Effector memory CD8-positive, alpha-beta T cell (primary cell): ENCODE data around the gene PAEP.
"Not testable (repeated sequence)": the region's sequence is repeated elsewhere in the genome, so short reads cannot be mapped to it uniquely, and the experiment has no call there.

ENCODE experiments used
- ATAC-seq: fragments of 150-1000 bp; cut with Tn5 transposase; replicated peaks from 2 replicates; pipeline ENCODE4 v1.10.0; 2021; ENCODE audit warnings: mild to moderate bottlenecking, moderate library complexity
- DNase-seq, 3 experiments: peaks; one replicate each; pipeline ENCODE4 v3.0.0; 2021
- H3K27ac Mint-ChIP-seq, 2 donors: one replicate each; pipeline ENCODE4 v1.8.0; 2022; ENCODE audit warnings: mild to moderate bottlenecking in 2 of 2, mixed read lengths in 2 of 2, moderate library complexity in 2 of 2
- H3K27me3 Mint-ChIP-seq, 2 donors: one replicate each; pipeline ENCODE4 v1.8.0; 2022; ENCODE audit warnings: mixed read lengths in 2 of 2
- H3K36me3 Mint-ChIP-seq: one replicate; pipeline ENCODE4 v1.8.0; 2022; ENCODE audit warnings: mild to moderate bottlenecking, moderate library complexity, mixed read lengths; ENCODE audit not compliant: insufficient read depth
- H3K4me1 Mint-ChIP-seq, 2 donors: one replicate each; pipeline ENCODE4 v1.8.0; 2022; ENCODE audit warnings: low read depth in 2 of 2, mixed read lengths in 2 of 2
- H3K4me3 Mint-ChIP-seq, 2 donors: one replicate each; pipeline ENCODE4 v1.8.0; 2022; ENCODE audit warnings: mild to moderate bottlenecking in 2 of 2, mixed read lengths in 2 of 2, moderate library complexity in 2 of 2
- H3K9me3 Mint-ChIP-seq, 2 donors: one replicate each; pipeline ENCODE4 v1.8.0; 2022; ENCODE audit warnings: mixed read lengths in 2 of 2
- total RNA-seq, 9 experiments: gene quantifications; one replicate each; lab custom pipeline; 2026; lab: John Stamatoyannopoulos, UW

PAEP gene
- total RNA-seq = 0 reads per million in 9 experiments

DNA sequence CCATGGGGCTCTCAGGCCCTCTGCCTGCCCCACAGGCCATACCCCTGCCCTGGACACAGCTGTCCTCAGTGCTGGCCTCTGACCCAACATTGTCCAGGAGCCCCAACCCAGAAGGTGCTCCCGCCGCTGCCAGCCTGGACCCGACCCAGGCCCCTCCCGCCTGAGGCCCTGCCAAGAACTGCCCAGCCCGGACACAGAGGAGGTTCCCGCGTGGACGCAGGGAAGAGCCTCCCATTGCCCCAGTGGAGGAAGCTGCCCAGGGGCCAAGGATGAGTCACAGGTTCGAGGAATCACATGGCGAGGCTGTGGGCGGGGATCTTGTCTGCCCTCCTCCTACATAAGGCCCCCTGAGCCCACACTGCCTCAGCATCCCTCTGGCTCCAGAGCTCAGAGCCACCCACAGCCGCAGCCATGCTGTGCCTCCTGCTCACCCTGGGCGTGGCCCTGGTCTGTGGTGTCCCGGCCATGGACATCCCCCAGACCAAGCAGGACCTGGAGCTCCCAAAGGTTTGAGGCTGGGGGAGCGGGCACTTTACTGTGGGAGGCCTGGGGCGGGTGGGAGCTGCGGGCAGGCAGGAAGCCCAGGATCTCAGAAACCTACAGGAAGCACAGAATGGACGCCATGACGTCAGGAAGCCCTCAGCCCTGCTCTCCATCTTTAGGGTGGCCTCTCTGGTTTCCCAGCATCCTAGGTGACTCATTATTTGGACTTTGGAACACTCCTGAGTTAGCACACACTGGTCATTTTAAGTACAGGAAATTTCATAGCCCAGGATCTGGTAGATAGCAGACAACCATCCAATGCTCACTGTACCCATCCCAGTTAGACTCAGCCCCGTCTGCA, at the start of gene PAEP:
TSS of gene PAEP (plus strand) at position 366 of the 844 bp plus-strand sequence.
- H3K36me3 Mint-ChIP-seq = peaks cover 4% of the 10 kb centered on the region
- H3K4me1 Mint-ChIP-seq = no peaks in the 10 kb centered on the region
- no peak for ATAC-seq
- H3K27ac Mint-ChIP-seq = no peak within 1 kb of the TSS
- H3K4me3 Mint-ChIP-seq = no peak within 1 kb of the TSS
- peaks cover 52 to 70% of the 10 kb centered on the region in 2 donors for H3K27me3 Mint-ChIP-seq
- no peaks in the 10 kb centered on the region for H3K9me3 Mint-ChIP-seq
- no peak for DNase-seq

DNA sequence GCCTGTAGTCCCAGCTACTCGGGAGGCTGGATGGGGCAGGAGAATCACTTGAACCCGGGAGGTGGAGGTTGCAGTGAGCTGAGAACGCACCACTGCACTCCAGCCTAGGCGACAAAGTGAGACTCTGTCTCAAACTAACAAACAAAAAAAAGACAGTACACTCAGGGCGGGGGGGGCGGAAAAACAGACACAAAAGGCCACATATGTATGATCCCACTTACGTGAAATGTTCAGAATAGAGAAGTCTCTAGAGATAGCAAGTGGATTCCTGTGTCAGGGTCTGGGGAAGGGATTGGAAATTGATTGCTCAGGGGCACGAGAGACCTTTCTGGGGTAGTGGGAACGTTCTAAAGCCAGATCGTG, 49.3 kb upstream of the PAEP start:
- no peak for DNase-seq
- no peak for ATAC-seq
- Mint-ChIP-seq H3K4me1 (no peaks in the 10 kb centered on the region), H3K36me3 (no peaks in the 10 kb centered on the region), H3K27me3 (peaks cover 1% of the 10 kb centered on the region in 2 donors), H3K27ac (no peak overlapping the region), H3K4me3 (no peak overlapping the region), H3K9me3 (peaks cover 0 to 18% of the 10 kb centered on the region in 2 donors)

DNA sequence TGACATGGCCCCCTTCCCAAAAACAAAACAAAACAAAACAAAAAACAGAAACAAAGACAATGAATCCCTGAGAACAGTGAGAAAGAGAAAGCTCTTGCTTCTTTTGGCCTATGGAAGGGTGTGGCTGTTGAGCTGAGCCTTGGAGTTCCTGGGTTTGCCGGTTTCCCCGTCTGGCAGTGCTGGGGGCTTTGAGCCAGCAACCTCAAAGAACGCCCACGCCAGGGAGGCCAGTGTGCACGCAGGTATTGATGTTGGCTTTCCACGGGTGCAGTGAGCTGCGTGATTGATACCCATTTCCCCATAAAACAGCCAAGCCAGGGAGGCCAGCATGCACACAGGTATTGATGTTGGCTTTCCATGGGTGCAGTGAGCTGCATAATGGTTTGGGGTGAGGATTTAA, 48.7 kb upstream of the PAEP start:
- peaks cover 0 to 17% of the 10 kb centered on the region in 2 donors for H3K9me3 Mint-ChIP-seq

DNA sequence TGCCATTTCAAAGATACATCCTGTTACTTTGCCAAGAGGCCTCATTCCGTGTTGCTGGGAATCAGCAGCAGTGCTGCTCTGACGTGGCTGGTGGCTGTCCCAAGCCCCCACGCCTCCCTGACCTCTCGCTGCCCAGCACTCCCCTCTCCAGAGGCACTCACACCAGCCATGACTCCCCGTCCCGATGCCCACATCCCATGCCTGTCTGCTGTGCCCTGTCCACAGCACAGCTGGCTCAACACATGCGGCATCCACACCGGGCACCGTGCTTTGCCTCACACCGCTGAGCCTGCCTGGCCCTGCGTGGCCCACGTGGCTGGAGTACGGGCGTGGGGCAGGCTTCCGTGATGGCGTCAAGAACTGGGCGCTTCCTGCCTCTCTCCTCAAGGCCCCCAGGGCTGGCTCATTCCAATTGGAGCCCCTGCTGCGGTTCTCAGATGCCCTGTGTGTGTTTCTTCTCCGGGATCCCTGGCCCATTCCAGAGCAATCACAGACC, 48.2 kb upstream of the PAEP start:
- Mint-ChIP-seq H3K4me3 (no peak overlapping the region), H3K36me3 (no peaks in the 10 kb centered on the region), H3K9me3 (peaks cover 0 to 12% of the 10 kb centered on the region in 2 donors), H3K27me3 (peaks cover 8 to 13% of the 10 kb centered on the region in 2 donors), H3K27ac (no peak overlapping the region), H3K4me1 (no peaks in the 10 kb centered on the region)
- DNase-seq = no peak
- no peak for ATAC-seq

More for the DNA sequence above, 48.7 kb upstream of the PAEP start:
- Mint-ChIP-seq H3K36me3 (no peaks in the 10 kb centered on the region), H3K27ac (no peak overlapping the region), H3K4me3 (no peak overlapping the region), H3K27me3 (peaks cover 7 to 8% of the 10 kb centered on the region in 2 donors), H3K4me1 (no peaks in the 10 kb centered on the region)
- DNase-seq (no peak), ATAC-seq (no peak)

DNA sequence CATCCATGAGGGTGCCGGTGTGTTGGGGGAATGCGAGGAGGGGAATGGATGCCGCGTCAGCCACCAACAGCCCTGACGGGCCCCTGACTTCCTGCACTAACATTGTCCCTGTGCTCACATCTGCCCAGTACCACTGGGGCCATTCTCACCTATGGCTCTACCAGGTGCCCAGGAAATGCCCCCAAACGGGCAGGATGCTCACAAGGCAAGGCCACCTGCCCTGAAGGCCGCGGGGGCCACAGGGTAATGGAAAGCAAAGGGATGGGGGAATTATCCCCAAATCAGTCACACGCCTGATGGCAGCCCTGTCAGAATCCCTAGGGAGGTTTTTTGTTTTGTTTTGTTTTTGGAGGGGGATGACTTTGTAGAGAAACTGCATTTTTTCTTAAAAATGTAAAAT, 47.6 kb upstream of the PAEP start:
- not testable (repeated sequence) for ATAC-seq, H3K9me3 Mint-ChIP-seq, H3K27ac Mint-ChIP-seq, H3K4me1 Mint-ChIP-seq, H3K36me3 Mint-ChIP-seq, DNase-seq, H3K4me3 Mint-ChIP-seq
- H3K27me3 Mint-ChIP-seq = peaks cover 11 to 18% of the 10 kb centered on the region in 2 donors

DNA sequence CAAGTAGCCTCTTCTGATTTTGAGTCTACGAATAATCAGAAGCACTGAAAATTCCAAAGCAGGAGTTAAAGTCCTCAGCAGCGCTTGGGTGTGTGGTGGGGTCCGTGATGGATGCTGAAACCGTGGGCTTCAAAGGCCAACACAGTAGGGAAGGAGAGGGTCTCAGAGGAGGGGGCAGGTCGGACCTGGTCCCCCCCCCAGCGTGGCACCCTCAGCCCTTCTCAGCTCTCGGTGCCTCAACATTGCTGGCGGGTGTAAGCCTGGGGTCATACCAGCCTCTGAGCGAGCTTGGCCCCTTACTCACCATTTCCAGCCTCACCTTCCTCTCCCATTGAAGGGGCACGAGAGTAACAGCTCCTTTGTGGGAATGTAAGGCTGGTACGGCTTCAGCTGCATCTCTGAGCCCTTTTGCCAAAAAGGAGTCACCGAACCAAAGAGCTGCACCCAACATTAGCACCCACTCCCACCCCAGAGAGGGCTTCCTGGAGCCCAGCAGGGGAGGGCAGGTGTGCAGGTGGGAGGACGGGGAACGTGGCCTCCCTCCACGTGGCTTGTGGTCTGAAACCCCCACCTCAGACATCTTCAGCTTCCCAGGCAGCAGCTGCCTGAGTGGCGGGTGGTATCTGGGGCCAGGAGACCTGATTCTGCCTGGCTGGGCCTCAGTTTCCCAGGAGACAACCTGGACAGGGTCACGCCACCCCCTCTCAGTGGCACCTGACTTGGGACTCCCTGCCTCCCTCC, 47.0 kb upstream of the PAEP start:
- peaks cover 11 to 24% of the 10 kb centered on the region in 2 donors for H3K27me3 Mint-ChIP-seq
- no peaks in the 10 kb centered on the region for H3K36me3 Mint-ChIP-seq
- no peaks in the 10 kb centered on the region for H3K4me1 Mint-ChIP-seq
- no peak overlapping the region for H3K27ac Mint-ChIP-seq
- H3K4me3 Mint-ChIP-seq = no peak overlapping the region
- DNase-seq = no peak
- H3K9me3 Mint-ChIP-seq = peaks cover 0 to under 1% of the 10 kb centered on the region in 2 donors
- no peak for ATAC-seq

DNA sequence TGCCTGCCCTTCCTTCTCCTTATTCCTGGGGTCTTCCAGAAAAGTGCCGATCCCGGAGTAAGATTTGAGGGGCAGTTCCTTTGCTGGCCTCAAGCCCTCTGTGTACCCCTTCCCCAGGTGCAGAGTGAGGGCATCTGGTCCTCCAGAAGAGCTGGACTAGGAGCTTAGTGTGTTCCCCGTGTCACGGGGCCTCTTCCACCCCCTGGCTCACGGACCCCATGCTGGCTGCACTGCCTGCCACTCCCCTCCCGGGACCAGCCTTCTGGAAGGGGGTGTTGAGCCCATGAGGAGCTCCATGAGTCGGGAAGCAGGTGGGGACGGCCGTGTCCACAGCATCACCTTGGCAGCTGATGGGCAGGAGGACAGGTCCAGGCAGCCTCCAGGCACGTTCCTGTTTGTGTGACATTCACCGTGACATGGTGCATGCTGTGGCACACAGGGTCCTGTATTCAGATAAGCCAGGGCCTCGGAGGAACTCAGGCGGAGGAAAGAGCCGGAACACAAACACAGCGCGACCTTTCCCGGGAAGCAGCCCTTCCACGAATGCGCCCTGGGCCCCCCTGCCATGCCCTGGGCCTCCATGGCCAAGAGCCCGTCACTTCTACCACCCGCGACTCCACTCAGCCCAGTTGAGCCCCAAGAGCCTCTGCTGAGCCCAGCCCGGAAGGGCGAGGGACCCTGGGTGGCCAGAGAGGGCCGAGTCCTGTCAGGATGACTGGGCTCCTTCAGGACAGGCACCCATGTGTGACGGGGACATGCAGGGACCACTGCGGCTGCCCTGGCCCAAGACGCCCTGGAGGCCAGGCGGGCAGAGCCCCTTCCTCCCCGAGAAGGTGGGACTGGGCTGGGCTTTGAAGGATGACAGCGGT, 46.2 kb upstream of the PAEP start:
- Mint-ChIP-seq H3K27me3 (peaks cover 11 to 27% of the 10 kb centered on the region in 2 donors), H3K4me1 (no peaks in the 10 kb centered on the region), H3K36me3 (no peaks in the 10 kb centered on the region), H3K4me3 (no peak overlapping the region), H3K27ac (no peak overlapping the region), H3K9me3 (no peaks in the 10 kb centered on the region)
- ATAC-seq (no peak), DNase-seq (no peak)

DNA sequence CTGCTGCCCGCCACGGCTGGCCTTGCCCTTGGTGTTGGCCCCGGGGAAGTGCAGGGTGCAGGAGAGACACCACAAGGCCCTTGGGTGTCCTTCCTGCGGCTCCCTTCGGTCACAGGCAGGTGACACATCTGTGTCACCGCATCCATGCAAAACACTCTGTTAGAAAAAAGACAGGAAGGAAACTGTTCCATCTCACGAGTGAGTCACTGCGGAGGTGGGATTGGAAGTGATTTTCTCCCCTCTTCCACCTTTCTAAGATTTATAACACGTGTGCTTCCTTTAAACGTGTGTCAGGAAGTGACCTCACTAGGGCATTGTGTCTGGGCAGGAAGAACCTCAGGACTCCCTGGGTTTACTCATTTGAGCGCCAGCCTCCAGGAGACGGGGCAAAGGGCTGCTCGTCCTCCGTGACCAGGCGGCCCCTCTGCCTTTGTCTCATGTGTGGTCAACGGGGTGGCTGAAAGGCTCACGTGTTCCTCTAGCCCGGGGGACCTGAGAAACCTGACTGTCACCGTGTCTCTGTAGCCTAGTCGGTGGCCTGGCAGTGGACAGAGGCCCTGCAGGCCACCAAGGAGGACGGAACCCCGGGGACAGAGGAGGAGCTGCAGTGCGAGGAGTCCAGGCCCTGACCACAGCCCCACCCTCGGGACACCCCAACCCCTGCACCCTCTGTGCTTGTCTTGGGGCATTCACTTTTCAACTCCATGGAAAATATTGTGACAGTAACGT, 45.3 kb upstream of the PAEP start:
- Mint-ChIP-seq H3K27ac (no peak overlapping the region), H3K27me3 (peaks cover 11 to 37% of the 10 kb centered on the region in 2 donors), H3K4me1 (no peaks in the 10 kb centered on the region), H3K9me3 (no peaks in the 10 kb centered on the region), H3K36me3 (no peaks in the 10 kb centered on the region), H3K4me3 (no peak overlapping the region)
- DNase-seq (no peak), ATAC-seq (no peak)

DNA sequence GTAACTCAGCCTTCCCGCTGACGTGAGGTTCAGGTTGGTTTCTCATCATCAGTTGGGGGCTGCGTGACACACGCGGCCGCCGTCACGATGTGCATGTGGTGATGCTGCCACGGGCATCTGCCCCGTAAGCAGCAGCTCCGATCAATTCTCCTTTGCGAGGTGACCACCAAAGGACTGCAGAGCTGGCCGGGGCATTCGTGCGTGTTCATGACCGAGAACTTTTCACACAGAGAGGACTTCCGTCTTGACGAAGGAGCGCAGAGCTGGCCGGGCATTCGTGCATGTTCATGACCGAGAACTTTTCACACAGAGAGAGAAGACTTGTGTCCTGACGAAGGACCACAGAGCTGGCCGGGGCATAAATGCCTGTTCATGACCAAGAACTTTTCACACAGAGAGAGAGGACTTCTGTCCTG, 44.1 kb upstream of the PAEP start:
- DNase-seq = no peak
- no peak for ATAC-seq
- no peaks in the 10 kb centered on the region for H3K4me1 Mint-ChIP-seq
- no peaks in the 10 kb centered on the region for H3K36me3 Mint-ChIP-seq
- no peak overlapping the region for H3K4me3 Mint-ChIP-seq
- H3K9me3 Mint-ChIP-seq = no peaks in the 10 kb centered on the region
- H3K27ac Mint-ChIP-seq = no peak overlapping the region
- peaks cover 11 to 39% of the 10 kb centered on the region in 2 donors for H3K27me3 Mint-ChIP-seq

DNA sequence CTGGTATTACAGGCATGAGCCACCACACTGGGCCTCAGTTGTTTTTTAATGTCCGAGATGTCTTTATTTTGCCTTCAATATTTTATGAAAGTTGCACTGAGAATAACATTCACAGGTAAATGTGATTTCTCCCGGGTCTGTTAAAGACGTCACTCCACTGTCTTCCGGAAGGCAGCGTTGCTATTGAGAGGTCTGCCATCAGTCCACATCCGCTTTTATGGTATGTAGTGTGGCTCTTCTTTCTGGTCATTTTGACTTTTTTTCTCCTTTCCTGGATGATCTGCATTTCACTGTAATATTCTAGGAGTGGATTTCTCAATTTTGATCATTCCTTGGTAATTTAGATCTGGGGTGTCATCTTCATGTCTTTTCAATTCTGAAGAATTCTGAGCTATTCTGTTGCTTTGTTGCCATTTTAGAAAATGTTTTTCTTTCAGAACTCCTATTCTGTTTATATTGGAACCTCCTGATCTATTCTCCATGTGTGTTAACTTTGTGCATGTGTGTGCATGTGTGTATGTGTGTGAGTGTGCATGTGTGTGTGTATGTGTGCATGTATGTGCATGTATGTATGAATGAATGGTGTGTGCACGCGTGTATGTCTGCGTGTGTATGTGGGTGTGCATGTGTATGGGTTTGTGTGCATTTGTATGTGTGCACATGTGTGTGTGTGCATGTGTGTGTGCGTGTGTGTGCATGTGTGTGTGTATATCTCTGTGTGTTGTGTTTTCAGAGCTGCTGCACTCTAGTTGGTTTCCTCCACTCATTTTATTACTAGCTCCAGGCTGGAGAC, 42.2 kb upstream of the PAEP start:
- DNase-seq (no peak), ATAC-seq (no peak)
- peaks cover 11 to 39% of the 10 kb centered on the region in 2 donors for H3K27me3 Mint-ChIP-seq
- no peak overlapping the region for H3K27ac Mint-ChIP-seq
- no peak overlapping the region for H3K4me3 Mint-ChIP-seq
- H3K36me3 Mint-ChIP-seq = no peaks in the 10 kb centered on the region
- H3K9me3 Mint-ChIP-seq = no peaks in the 10 kb centered on the region
- H3K4me1 Mint-ChIP-seq = no peaks in the 10 kb centered on the region

DNA sequence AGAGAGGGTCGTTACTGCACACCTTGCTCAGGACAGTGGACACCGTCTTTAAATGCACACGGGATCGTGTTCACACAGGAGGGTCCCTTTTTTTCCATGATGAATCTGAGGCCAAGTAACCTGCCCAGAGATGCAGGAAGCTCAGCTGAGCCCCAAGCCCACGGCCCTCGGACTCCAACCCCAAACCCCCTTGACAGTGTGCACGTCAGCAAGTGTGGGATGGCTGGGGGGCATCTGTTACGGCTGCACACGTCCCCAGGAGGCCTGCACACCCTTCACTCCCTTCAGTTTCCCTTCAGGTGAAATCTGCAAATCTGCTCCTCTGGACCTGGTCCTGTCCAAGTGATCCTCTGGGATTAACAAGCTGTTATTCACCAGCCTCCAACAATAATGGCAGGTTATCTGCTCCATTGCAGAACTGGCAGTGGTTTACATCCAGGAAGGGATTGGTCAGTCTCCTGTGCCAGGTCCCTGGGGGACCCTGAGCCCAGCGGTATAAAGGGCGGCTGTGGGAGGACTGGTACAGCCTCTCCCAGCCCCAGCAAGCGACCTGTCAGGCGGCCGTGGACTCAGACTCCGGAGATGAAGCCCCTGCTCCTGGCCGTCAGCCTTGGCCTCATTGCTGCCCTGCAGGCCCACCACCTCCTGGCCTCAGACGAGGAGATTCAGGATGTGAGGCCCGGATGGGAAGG, 40.5 kb upstream of the PAEP start, which contains the start of gene LCN1:
TSS of gene LCN1 (plus strand) at position 525 of the 692 bp plus-strand sequence. CDS start at position 583, 58 bp downstream.
- no peaks in the 10 kb centered on the region for H3K4me1 Mint-ChIP-seq
- no peak within 1 kb of the TSS for H3K27ac Mint-ChIP-seq
- DNase-seq (no peak), ATAC-seq (no peak)
- H3K27me3 Mint-ChIP-seq = peaks cover 11 to 39% of the 10 kb centered on the region in 2 donors
- no peaks in the 10 kb centered on the region for H3K36me3 Mint-ChIP-seq
- H3K4me3 Mint-ChIP-seq = no peak within 1 kb of the TSS
- H3K9me3 Mint-ChIP-seq = no peaks in the 10 kb centered on the region
